ENCODE data around the gene PGAP3.

GRCh38 chr17:39636587-39636926 is 51.3 kb downstream of the PGAP3 start:
- no peak for TF ChIP-seq POLR2A (IDR thresholded peaks at IDR 0.05)
- no peak for TF ChIP-seq CTCF (IDR thresholded peaks at IDR 0.05)
